ENCODE results near the gene BCAS1.

The BCAS1 gene

GRCh38 chr20:54097236-54097529 is 26.8 kb upstream of the BCAS1 start:
- TF ChIP-seq, protein P1, sequence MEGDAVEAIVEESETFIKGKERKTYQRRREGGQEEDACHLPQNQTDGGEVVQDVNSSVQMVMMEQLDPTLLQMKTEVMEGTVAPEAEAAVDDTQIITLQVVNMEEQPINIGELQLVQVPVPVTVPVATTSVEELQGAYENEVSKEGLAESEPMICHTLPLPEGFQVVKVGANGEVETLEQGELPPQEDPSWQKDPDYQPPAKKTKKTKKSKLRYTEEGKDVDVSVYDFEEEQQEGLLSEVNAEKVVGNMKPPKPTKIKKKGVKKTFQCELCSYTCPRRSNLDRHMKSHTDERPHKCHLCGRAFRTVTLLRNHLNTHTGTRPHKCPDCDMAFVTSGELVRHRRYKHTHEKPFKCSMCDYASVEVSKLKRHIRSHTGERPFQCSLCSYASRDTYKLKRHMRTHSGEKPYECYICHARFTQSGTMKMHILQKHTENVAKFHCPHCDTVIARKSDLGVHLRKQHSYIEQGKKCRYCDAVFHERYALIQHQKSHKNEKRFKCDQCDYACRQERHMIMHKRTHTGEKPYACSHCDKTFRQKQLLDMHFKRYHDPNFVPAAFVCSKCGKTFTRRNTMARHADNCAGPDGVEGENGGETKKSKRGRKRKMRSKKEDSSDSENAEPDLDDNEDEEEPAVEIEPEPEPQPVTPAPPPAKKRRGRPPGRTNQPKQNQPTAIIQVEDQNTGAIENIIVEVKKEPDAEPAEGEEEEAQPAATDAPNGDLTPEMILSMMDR (IDR thresholded peaks at IDR 0.05; ENCODE audit: low read depth, low read length, missing control alignments): no peak
- no peak overlapping the region for H3K4me3 ChIP-seq (replicated peaks; ENCODE audit: low read depth, low read length)
- no peak for DNase-seq (ENCODE audit: extremely low read depth, low read depth)

DNA sequence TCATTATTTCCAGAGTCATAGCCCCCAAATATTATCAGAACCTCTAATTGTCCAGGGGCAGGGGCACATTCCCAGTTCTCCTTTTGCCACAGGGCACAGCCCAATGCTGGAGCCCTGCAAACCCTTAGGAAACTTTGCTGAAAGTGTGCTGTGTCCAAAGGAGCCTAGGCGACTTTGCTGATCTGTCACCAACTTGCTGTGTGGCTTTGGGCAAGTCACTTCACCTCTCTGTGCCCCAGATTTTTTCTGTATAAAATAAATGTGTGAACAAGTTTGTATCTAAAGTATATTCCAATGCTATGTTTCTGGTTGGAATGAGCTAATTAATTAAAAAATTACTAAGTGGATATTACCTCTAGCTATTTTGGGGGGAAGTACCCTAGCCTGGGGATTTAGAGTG is 25.4 kb upstream of the BCAS1 start:
- H3K4me3 ChIP-seq (replicated peaks; ENCODE audit: low read depth, low read length): no peak overlapping the region
- DNase-seq (ENCODE audit: extremely low read depth, low read depth): no peak
- TF ChIP-seq, protein P1 (IDR thresholded peaks at IDR 0.05; ENCODE audit: low read depth, low read length, missing control alignments): no peak

GRCh38 chr20:54094268-54094580 is 23.8 kb upstream of the BCAS1 start:
- DNase-seq (ENCODE audit: extremely low read depth, low read depth): no peak
- H3K4me3 ChIP-seq (replicated peaks; ENCODE audit: low read depth, low read length): no peak overlapping the region
- TF ChIP-seq, protein P1 (IDR thresholded peaks at IDR 0.05; ENCODE audit: low read depth, low read length, missing control alignments): no peak

DNA sequence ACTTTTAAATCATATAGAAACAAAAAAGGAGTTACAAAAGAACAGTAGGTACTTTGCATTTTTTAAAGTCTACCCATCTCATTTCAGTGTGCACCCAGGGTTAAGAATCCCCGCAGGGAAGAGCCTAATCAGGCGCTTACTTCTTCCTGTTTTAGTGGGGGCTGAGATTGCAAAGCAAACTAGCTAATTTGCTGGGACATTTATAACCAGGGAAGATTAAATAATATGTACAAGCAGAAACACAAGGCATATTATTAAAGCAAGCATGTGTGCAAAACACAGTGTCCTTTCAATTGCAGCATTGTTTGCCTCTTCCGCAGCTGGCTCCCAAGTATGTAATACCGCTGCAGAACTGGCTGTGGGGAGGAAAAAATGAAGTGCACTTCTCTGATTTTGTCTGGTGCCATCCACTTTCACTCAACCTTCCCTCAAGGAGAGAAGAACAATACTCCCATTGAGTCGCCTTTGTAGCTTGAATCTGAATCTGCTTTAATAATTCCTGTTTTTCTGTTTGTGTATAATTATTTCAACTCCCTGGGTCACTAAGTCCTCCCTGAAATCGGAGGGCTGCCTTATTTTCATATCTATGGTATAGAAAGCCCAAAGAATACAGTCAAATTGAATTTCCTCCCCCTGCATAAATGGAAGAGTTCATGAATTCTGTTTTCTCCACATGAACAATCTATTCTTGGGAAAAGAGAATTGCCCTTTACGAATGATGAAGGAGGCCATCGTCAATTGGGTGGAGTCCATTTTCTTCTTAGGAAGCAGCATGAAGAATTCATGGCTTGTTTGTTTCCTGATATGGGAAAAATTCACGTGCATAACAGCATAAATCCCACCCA is 23.3 kb upstream of the BCAS1 start:
- H3K4me3 ChIP-seq (replicated peaks; ENCODE audit: low read depth, low read length): no peak overlapping the region
- TF ChIP-seq, protein P1 (IDR thresholded peaks at IDR 0.05; ENCODE audit: low read depth, low read length, missing control alignments): no peak
- DNase-seq (ENCODE audit: extremely low read depth, low read depth): no peak

DNA sequence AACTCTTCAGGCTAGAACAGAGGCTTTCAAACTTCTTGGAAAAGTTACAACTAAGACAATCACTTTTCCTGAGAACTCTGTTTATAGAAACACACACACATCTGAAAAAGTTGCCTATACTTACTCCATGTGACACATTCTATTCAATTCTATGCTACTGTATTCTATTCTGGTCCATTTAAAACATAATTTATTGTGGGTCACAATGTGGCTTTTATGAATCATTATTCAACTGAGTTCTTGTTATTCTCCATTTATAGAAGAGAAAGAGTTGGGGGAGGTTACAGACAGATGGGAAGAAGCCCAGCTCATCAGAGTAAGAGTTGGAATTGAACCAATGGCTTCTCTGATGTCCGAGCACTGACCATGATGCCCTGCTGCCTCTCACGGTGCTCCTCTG is 21.6 kb upstream of the BCAS1 start:
- TF ChIP-seq, protein P1 (IDR thresholded peaks at IDR 0.05; ENCODE audit: low read depth, low read length, missing control alignments): no peak
- DNase-seq (ENCODE audit: extremely low read depth, low read depth): no peak
- no peak overlapping the region for H3K4me3 ChIP-seq (replicated peaks; ENCODE audit: low read depth, low read length)

DNA sequence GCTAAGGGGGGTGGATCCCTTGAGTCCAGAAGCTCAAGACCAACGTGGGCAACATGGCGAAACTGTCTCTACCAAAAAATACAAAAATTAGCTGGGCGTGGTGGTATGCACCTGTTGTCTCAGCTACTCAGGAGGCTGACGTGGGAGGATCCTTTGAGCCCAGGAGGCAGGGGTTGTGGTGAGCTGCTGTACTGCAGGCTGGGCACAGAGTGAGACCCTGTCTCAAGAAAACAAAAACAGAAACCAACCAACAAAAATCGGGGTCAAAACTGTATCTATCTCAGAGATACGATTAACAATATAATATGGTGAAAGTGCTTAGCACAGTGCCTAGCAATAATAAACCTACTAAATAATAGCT is 20.7 kb upstream of the BCAS1 start:
- TF ChIP-seq, protein P1 (IDR thresholded peaks at IDR 0.05; ENCODE audit: low read depth, low read length, missing control alignments): no peak
- DNase-seq (ENCODE audit: extremely low read depth, low read depth): no peak
- no peak overlapping the region for H3K4me3 ChIP-seq (replicated peaks; ENCODE audit: low read depth, low read length)

Data from HFF-Myc (cell line).